Body of pancreas (tissue), 4 donors: ENCODE measurements around the gene ADGRL2.

Source experiments
- POLR2A ChIP-seq, 3 donors: fragments of 450-650 bp; IDR thresholded peaks; one replicate each; pipeline ENCODE4 v1.6.1; 2016; ENCODE audit warnings: antibody characterized with exemption in 3 of 3, mild to moderate bottlenecking in 2 of 3
- TF ChIP-seq, protein P1 (sequence below), 7 experiments: fragments of 450-650 bp in 4 of 7; fragments of 200-600 bp in 3 of 7; sonication (generic) in 3 of 7; IDR thresholded peaks; one replicate each; pipeline ENCODE4 v1.5.1; 2016 to 2019; ENCODE audit warnings: antibody characterized with exemption in 7 of 7

DNA sequence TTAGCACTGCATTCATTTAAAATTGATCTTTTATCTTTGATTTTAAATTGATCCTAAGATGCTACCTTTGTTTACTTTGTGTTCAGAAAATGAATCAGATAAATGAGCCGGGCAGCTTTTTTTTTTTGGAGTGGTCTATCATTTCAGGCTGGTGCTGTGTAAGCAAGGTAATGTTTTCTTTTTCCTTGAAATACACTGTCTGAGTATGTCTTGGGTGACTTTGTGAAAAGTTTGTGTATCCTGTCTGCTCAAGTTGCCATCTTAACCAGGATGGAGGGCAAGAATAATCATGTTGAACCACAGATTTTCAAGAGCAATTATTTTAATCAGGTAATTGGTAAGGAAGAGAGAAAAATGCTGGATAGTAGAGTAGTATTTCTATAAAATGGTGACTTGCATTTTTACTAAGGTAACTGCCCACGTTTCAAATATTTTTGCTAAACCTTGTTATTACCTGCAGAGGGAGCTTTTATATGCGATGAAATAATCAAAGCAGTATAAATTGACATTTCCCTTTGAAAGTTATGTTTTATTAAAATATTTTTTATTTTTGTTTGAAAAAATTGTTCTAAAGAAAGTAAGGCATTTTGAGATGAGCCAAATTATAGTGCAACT is 11.1 kb downstream of the ADGRL2 start:
- TF ChIP-seq, protein P1, sequence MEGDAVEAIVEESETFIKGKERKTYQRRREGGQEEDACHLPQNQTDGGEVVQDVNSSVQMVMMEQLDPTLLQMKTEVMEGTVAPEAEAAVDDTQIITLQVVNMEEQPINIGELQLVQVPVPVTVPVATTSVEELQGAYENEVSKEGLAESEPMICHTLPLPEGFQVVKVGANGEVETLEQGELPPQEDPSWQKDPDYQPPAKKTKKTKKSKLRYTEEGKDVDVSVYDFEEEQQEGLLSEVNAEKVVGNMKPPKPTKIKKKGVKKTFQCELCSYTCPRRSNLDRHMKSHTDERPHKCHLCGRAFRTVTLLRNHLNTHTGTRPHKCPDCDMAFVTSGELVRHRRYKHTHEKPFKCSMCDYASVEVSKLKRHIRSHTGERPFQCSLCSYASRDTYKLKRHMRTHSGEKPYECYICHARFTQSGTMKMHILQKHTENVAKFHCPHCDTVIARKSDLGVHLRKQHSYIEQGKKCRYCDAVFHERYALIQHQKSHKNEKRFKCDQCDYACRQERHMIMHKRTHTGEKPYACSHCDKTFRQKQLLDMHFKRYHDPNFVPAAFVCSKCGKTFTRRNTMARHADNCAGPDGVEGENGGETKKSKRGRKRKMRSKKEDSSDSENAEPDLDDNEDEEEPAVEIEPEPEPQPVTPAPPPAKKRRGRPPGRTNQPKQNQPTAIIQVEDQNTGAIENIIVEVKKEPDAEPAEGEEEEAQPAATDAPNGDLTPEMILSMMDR (IDR thresholded peaks at IDR 0.05): peak in 6 of 7 experiments; percentile 5 to 42 (median 21)
- no peak for TF ChIP-seq POLR2A (IDR thresholded peaks at IDR 0.05)
